ENCODE results near the gene ZNF808. TPM values are rescaled to one million over a fixed set of nuclear protein-coding genes. Genes with fewer than 3 reads are reported as not detected.
"Not testable (repeated sequence)": the region's sequence is repeated elsewhere in the genome, so short reads cannot be mapped to it uniquely, and the experiment has no call there.

The ZNF808 gene
- polyA plus RNA-seq, 1 of the 3 experiments (the other 2 are of a cell fraction): 3.3 TPM

DNA sequence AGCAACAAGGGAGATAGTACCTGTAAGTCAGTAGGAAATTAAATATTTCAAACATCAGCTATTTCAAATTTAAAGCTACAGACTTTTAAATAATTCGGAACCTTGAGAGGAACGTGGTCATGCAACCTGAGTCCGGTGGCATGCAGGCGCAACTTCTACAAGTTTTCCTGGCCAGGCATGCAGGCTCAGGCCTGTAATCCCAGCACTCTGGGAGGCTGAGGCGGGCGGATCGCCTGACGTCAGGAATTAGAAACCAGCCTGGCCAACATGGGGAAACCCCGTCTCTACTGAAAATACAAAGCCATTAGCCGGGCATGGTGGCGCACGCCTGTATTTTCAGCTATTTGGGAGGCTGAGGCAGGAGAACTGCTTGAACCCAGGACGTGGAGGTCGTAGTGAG lies 40.5 kb downstream of the ZNF808 start:
- peaks cover 0 to 23% of the 10 kb centered on the region in 2 experiments for H3K36me3 ChIP-seq (replicated peaks in 1 of 2; ENCODE audit: control insufficient read depth in 1 of 2, insufficient read depth in 2 of 2, low read length in 1 of 2)
- ChIA-PET POLR2A (no interaction called here), CTCF (no interaction called here)
- no peak overlapping the region for H3K27ac ChIP-seq (ENCODE audit: low read depth in 2 of 2, low read length in 1 of 2)
- H2AFZ ChIP-seq (ENCODE audit: low read depth): no peak overlapping the region
- H3K4me1 ChIP-seq (ENCODE audit: control insufficient read depth in 1 of 2, insufficient read depth in 2 of 2, low read depth in 1 of 2, low read length in 1 of 2): peaks cover 0 to 3% of the 10 kb centered on the region in 2 experiments; a peak in 1 of 4 replicates
- no peak overlapping the region for H3K4me3 ChIP-seq (ENCODE audit: low read depth in 2 of 2, low read length in 1 of 2)
- no peaks in the 10 kb centered on the region for H4K20me1 ChIP-seq (ENCODE audit: insufficient read depth)
- no peaks in the 10 kb centered on the region for H3K27me3 ChIP-seq (ENCODE audit: insufficient read depth)
- H3K79me2 ChIP-seq (ENCODE audit: insufficient read depth): peaks cover 24% of the 10 kb centered on the region
- H3K9me2 ChIP-seq: no peaks in the 10 kb centered on the region
- TF ChIP-seq, protein P1, sequence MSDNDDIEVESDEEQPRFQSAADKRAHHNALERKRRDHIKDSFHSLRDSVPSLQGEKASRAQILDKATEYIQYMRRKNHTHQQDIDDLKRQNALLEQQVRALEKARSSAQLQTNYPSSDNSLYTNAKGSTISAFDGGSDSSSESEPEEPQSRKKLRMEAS (IDR thresholded peaks at IDR 0.05; ENCODE audit: low read depth): no peak
- TF ChIP-seq RFX5 (IDR thresholded peaks at IDR 0.05; ENCODE audit: low read length): no peak
- TF ChIP-seq RCOR1 (IDR thresholded peaks at IDR 0.05; ENCODE audit: low read length): no peak
- TF ChIP-seq, protein P2, sequence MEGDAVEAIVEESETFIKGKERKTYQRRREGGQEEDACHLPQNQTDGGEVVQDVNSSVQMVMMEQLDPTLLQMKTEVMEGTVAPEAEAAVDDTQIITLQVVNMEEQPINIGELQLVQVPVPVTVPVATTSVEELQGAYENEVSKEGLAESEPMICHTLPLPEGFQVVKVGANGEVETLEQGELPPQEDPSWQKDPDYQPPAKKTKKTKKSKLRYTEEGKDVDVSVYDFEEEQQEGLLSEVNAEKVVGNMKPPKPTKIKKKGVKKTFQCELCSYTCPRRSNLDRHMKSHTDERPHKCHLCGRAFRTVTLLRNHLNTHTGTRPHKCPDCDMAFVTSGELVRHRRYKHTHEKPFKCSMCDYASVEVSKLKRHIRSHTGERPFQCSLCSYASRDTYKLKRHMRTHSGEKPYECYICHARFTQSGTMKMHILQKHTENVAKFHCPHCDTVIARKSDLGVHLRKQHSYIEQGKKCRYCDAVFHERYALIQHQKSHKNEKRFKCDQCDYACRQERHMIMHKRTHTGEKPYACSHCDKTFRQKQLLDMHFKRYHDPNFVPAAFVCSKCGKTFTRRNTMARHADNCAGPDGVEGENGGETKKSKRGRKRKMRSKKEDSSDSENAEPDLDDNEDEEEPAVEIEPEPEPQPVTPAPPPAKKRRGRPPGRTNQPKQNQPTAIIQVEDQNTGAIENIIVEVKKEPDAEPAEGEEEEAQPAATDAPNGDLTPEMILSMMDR (IDR thresholded peaks at IDR 0.05): no peak
- TF ChIP-seq GABPA (IDR thresholded peaks at IDR 0.05; ENCODE audit: low read depth): no peak
- TF ChIP-seq, protein P3, sequence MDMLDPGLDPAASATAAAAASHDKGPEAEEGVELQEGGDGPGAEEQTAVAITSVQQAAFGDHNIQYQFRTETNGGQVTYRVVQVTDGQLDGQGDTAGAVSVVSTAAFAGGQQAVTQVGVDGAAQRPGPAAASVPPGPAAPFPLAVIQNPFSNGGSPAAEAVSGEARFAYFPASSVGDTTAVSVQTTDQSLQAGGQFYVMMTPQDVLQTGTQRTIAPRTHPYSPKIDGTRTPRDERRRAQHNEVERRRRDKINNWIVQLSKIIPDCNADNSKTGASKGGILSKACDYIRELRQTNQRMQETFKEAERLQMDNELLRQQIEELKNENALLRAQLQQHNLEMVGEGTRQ (IDR thresholded peaks at IDR 0.05; ENCODE audit: borderline replicate concordance, low read depth, low read length): no peak
- TF ChIP-seq YY1 (IDR thresholded peaks at IDR 0.05; ENCODE audit: low read depth): no peak
- no peak for TF ChIP-seq RXRA (IDR thresholded peaks at IDR 0.05; ENCODE audit: borderline replicate concordance, low read depth)
- no peak for TF ChIP-seq EZH2phosphoT487 (IDR thresholded peaks at IDR 0.05; ENCODE audit: borderline replicate concordance, low read depth)
- TF ChIP-seq NRF1 (IDR thresholded peaks at IDR 0.05; ENCODE audit: low read depth, low read length): no peak
- no peak for TF ChIP-seq CHD2 (IDR thresholded peaks at IDR 0.05; ENCODE audit: low read length, partially characterized antibody)
- TF ChIP-seq, protein P4, sequence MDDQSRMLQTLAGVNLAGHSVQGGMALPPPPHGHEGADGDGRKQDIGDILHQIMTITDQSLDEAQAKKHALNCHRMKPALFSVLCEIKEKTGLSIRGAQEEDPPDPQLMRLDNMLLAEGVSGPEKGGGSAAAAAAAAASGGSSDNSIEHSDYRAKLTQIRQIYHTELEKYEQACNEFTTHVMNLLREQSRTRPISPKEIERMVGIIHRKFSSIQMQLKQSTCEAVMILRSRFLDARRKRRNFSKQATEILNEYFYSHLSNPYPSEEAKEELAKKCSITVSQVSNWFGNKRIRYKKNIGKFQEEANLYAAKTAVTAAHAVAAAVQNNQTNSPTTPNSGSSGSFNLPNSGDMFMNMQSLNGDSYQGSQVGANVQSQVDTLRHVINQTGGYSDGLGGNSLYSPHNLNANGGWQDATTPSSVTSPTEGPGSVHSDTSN (IDR thresholded peaks at IDR 0.05): no peak
- TF ChIP-seq ELF1 (IDR thresholded peaks at IDR 0.05): no peak
- TF ChIP-seq TEAD4 (IDR thresholded peaks at IDR 0.05; ENCODE audit: borderline replicate concordance, insufficient read depth): no peak
- no peak overlapping the region for H3K9ac ChIP-seq
- H3F3A ChIP-seq (replicated peaks; ENCODE audit: insufficient read depth): peaks cover 10% of the 10 kb centered on the region
- DNase-seq: no peak
- WGBS (ENCODE audit: low lambda C conversion rate): 96% methylated on average over 14 of the region's 14 CpGs
- no peak overlapping the region for H3K4me2 ChIP-seq
- H3K9me3 ChIP-seq: no peaks in the 10 kb centered on the region

DNA sequence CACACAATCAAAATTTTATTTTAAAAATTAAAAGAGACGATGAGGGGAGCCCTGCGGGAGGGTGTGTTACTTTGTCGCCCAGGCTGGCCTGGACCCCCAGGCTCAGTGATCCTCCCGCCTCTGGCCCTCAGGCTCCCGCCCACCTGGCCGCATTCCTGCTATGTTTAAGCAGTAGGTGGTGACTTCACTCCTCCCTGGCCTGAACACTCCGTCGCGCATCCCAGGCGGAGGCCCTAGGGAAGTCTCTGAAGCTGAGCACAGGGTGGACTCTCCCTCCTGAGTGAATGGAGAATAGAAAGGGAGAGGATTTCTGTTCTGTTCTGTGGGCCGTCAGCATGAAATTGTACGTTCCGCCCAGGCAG lies 42.2 kb downstream of the ZNF808 start:
- peaks cover 3 to 28% of the 10 kb centered on the region in 2 experiments for H3K36me3 ChIP-seq (replicated peaks in 1 of 2; ENCODE audit: control insufficient read depth in 1 of 2, insufficient read depth in 2 of 2, low read length in 1 of 2)
- H3K9ac ChIP-seq: peak overlapping the region; percentile 30; the same call in 1 of the 2 replicates
- peak overlapping the region; percentile 38 to 68 for H3K27ac ChIP-seq (ENCODE audit: low read depth in 2 of 2, low read length in 1 of 2)
- H3K4me1 ChIP-seq (ENCODE audit: control insufficient read depth in 1 of 2, insufficient read depth in 2 of 2, low read depth in 1 of 2, low read length in 1 of 2); H3K27me3 ChIP-seq (ENCODE audit: insufficient read depth); H3K9me2 ChIP-seq; H4K20me1 ChIP-seq (ENCODE audit: insufficient read depth); H3K9me3 ChIP-seq; CTCF ChIA-PET; POLR2A ChIA-PET; H3F3A ChIP-seq (replicated peaks; ENCODE audit: insufficient read depth): not testable (repeated sequence)
- H2AFZ ChIP-seq (ENCODE audit: low read depth): peak overlapping the region; percentile 89; the same call in 1 of the 2 replicates
- peaks cover 24% of the 10 kb centered on the region for H3K79me2 ChIP-seq (ENCODE audit: insufficient read depth)
- H3K4me3 ChIP-seq (ENCODE audit: low read depth in 2 of 2, low read length in 1 of 2): peak overlapping the region; percentile 75 to 86
- DNase-seq: peak; percentile 62
- WGBS (ENCODE audit: low lambda C conversion rate): 32% methylated on average over 13 of the region's 13 CpGs
- peak overlapping the region; percentile 87 for H3K4me2 ChIP-seq
